Panc1 (cell line): ENCODE results near the gene LGALSL. TPM values are rescaled to one million over a fixed set of nuclear protein-coding genes. Genes with fewer than 3 reads are reported as not detected.

Experiments
- ATAC-seq: fragments of 200-7000 bp; cut with Tn5 transposase; 2 replicates; pipeline ENCODE4 v1.9.1; 2020; ENCODE audit warnings: mild to moderate bottlenecking, moderate library complexity
- BruUV-seq: library from RNA; stranded (reverse); fragments of 400-500 nt; replicated peaks from 2 replicates; lab custom pipeline; 2021; lab: Mats Ljungman, UMichigan
- CTCF ChIA-PET: fragments of 300-600 bp; sonication (Branson Sonifier 250); formaldehyde crosslinking; loops from one replicate; lab custom pipeline; 2022; ENCODE audit warnings: antibody characterized with exemption; lab: Charles Lee
- POLR2A ChIA-PET: fragments of 300-600 bp; sonication (Branson Sonifier 250); formaldehyde crosslinking; loops from one replicate; lab custom pipeline; 2022; ENCODE audit warnings: antibody characterized with exemption; lab: Charles Lee
- DNase-seq: peaks from one replicate; pipeline ENCODE4 v3.0.0-alpha.2; 2010; ENCODE audit warnings: low read depth, low spot score
- H3K27ac ChIP-seq: 2 replicates; pipeline ENCODE4 v1.5.1; 2011; ENCODE audit warnings: mild to moderate bottlenecking, low read length, inconsistent platforms
- H3K27me3 ChIP-seq: fragments of 200-500 bp; sonication (Bioruptor generic); 2 replicates; pipeline ENCODE4 v1.6.0; 2014; ENCODE audit warnings: low read length, inconsistent platforms; ENCODE audit not compliant: control insufficient read depth, insufficient read depth
- H3K36me3 ChIP-seq: fragments of 200-500 bp; sonication (Bioruptor generic); 2 replicates; pipeline ENCODE4 v1.5.1; 2014; ENCODE audit warnings: inconsistent platforms, mild to moderate bottlenecking, low read length, moderate library complexity; ENCODE audit not compliant: control insufficient read depth, insufficient read depth
- H3K4me1 ChIP-seq: 2 replicates; pipeline ENCODE4 v1.5.1; 2011; ENCODE audit warnings: inconsistent platforms, mild to moderate bottlenecking, low read length, moderate library complexity; ENCODE audit not compliant: control insufficient read depth, insufficient read depth
- H3K4me3 ChIP-seq, 2 experiments: 2 replicates each; pipeline ENCODE4 v1.5.1; 2011 to 2012; ENCODE audit warnings: low read depth in 2 of 2, low read length in 2 of 2, mild to moderate bottlenecking in 2 of 2, inconsistent platforms in 1 of 2, moderate library complexity in 1 of 2
- H3K9me3 ChIP-seq: fragments of 200-500 bp; sonication (Bioruptor generic); 2 replicates; pipeline ENCODE4 v1.5.1; 2014; ENCODE audit warnings: low read depth, mild to moderate bottlenecking, inconsistent platforms, low read length, moderate library complexity; ENCODE audit not compliant: control insufficient read depth, insufficient read depth
- POLR2AphosphoS5 ChIP-seq: IDR thresholded peaks from 2 replicates; pipeline ENCODE4 v1.6.1; 2012; ENCODE audit warnings: mild to moderate bottlenecking, low read depth, low read length, moderate library complexity
- SIN3A ChIP-seq: IDR thresholded peaks from 2 replicates; pipeline ENCODE4 v1.6.1; 2012; ENCODE audit warnings: low read depth, mild to moderate bottlenecking, low read length, moderate library complexity, borderline replicate concordance; ENCODE audit not compliant: insufficient read depth
- TCF7L2 ChIP-seq: IDR thresholded peaks from 2 replicates; pipeline ENCODE4 v1.6.1; 2011; ENCODE audit warnings: mild to moderate bottlenecking, low read depth, low read length, inconsistent platforms
- in situ Hi-C: cut with HindIII; loops from 2 replicates; pipeline ENCODE4 v1.10.0; 2016; ENCODE audit warnings: low sequenced_read_pairs, low pct_unique_long_range_greater_than_20kb
- intact Hi-C: fragments of 100-400 bp; cut with micrococcal nuclease; formaldehyde crosslinking; loops from one replicate; pipeline ENCODE4 v1.10.0; 2022; ENCODE audit not compliant: unreplicated experiment
- total RNA-seq: library from RNA; stranded (reverse); gene quantifications from one replicate; pipeline ENCODE4 v1.2.1, GENCODE V29; 2021; ENCODE audit not compliant: unreplicated experiment
- TF ChIP-seq, protein P1 (sequence below): fragments of 450-650 bp; IDR thresholded peaks from 2 replicates; pipeline ENCODE4 v1.5.1; 2017; ENCODE audit warnings: mild to moderate bottlenecking
- TF ChIP-seq, protein P2 (sequence below), 2 experiments: IDR thresholded peaks; 2 replicates each; pipeline ENCODE4 v1.6.1; 2011 to 2012; ENCODE audit warnings: low read depth in 2 of 2, control low read depth in 1 of 2, low read length in 1 of 2, mild to moderate bottlenecking in 1 of 2, moderate library complexity in 1 of 2; ENCODE audit not compliant: insufficient read depth in 1 of 2

Gene LGALSL
- total RNA-seq, 1 experiment from 2014 or later = 5.3 TPM

- ATAC-seq (no peak), DNase-seq (no peak)
- H3K36me3 ChIP-seq = no peaks in the 10 kb centered on the region; the same call in 1 of the 2 replicates
- TF ChIP-seq, protein P1, sequence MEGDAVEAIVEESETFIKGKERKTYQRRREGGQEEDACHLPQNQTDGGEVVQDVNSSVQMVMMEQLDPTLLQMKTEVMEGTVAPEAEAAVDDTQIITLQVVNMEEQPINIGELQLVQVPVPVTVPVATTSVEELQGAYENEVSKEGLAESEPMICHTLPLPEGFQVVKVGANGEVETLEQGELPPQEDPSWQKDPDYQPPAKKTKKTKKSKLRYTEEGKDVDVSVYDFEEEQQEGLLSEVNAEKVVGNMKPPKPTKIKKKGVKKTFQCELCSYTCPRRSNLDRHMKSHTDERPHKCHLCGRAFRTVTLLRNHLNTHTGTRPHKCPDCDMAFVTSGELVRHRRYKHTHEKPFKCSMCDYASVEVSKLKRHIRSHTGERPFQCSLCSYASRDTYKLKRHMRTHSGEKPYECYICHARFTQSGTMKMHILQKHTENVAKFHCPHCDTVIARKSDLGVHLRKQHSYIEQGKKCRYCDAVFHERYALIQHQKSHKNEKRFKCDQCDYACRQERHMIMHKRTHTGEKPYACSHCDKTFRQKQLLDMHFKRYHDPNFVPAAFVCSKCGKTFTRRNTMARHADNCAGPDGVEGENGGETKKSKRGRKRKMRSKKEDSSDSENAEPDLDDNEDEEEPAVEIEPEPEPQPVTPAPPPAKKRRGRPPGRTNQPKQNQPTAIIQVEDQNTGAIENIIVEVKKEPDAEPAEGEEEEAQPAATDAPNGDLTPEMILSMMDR = no peak
- no peak for TF ChIP-seq TCF7L2
- TF ChIP-seq POLR2AphosphoS5 = no peak
- ChIA-PET POLR2A (no interaction called here), CTCF (no interaction called here)
- H3K4me3 ChIP-seq = no peak overlapping the region
- H3K9me3 ChIP-seq = no peaks in the 10 kb centered on the region
- intact Hi-C loops (no loop called here), in situ Hi-C loops (no loop called here)
- H3K4me1 ChIP-seq = 0 out of 2 replicates have a peak, but pooled peaks cover 5% of the 10 kb centered on the region
- H3K27ac ChIP-seq = no peak overlapping the region
- no peaks in the 10 kb centered on the region for H3K27me3 ChIP-seq
- BruUV-seq = no TSS peak
These were observed 2.9 kb upstream of the LGALSL start for GRCh38 chr2:64451051-64451450.

DNA sequence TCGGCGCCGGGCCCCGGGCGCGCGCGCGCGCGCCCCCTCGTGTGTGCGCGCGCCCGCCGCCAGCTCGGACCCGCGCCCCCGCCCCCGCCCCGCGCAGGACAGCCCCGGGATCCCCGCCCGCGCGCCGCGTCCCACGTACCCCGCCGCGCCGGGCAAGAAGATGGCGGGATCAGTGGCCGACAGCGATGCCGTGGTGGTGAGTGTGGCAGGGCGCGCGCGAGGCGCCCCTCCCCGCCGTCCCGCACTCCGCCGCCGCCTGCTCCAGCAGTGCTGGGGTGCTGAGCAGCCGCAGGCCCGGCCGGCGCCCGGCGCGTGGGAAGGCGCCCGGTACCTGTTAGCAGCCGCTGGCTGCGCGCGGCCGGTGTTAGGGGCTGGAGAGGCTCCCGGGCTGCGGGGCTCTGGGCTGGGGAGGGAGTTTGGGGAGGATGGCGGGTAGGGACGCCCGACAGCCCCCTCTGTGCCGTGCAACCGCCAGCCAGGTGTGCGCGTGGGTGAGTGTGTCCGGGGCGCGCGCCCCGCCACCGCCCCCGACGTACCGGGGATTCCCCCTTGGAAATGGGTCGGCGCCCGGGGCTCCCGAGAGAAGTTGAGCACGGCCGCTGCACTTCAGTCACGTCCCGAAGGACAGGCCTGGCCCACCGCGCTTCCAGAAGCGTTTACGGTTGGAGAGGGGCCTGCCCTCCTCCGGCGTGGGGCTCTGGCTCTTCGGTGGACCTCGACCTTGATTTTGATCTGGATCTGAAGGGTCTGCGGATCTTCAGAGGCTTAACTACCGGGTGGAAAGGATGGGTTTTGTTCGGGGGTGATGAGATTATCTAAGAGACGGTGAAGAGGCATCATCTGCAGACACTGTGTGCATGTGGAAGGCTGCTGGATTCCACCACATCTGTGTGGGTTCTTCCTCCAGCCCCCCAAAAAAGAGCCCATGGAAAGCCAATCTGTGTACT is 697 bp downstream of the LGALSL start:
- Histone ChIP-seq H3K9me3 (no peaks in the 10 kb centered on the region), H3K27ac (no peak overlapping the region), H3K4me1 (0 out of 2 replicates have a peak, but pooled peaks cover 5% of the 10 kb centered on the region), H3K4me3 (peak overlapping the region; percentile 56 to 59), H3K27me3 (no peaks in the 10 kb centered on the region), H3K36me3 (peaks cover 2% of the 10 kb centered on the region)
- no peak for DNase-seq
- TF ChIP-seq POLR2AphosphoS5 (no peak), TCF7L2 (no peak), SIN3A (no peak)
- TF ChIP-seq, protein P2, sequence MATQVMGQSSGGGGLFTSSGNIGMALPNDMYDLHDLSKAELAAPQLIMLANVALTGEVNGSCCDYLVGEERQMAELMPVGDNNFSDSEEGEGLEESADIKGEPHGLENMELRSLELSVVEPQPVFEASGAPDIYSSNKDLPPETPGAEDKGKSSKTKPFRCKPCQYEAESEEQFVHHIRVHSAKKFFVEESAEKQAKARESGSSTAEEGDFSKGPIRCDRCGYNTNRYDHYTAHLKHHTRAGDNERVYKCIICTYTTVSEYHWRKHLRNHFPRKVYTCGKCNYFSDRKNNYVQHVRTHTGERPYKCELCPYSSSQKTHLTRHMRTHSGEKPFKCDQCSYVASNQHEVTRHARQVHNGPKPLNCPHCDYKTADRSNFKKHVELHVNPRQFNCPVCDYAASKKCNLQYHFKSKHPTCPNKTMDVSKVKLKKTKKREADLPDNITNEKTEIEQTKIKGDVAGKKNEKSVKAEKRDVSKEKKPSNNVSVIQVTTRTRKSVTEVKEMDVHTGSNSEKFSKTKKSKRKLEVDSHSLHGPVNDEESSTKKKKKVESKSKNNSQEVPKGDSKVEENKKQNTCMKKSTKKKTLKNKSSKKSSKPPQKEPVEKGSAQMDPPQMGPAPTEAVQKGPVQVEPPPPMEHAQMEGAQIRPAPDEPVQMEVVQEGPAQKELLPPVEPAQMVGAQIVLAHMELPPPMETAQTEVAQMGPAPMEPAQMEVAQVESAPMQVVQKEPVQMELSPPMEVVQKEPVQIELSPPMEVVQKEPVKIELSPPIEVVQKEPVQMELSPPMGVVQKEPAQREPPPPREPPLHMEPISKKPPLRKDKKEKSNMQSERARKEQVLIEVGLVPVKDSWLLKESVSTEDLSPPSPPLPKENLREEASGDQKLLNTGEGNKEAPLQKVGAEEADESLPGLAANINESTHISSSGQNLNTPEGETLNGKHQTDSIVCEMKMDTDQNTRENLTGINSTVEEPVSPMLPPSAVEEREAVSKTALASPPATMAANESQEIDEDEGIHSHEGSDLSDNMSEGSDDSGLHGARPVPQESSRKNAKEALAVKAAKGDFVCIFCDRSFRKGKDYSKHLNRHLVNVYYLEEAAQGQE (IDR thresholded peaks at IDR 0.05; ENCODE audit: insufficient read depth in 1 of 2, low read depth in 2 of 2, low read length in 1 of 2) = no peak
- TF ChIP-seq, protein P1 = no peak
- POLR2A ChIA-PET = no interaction called here
- ATAC-seq = peak; percentile 83
- intact Hi-C loops (no loop called here), in situ Hi-C loops (no loop called here)
- CTCF ChIA-PET = no interaction called here
- BruUV-seq = no TSS peak
